Neural cell (in vitro differentiated cells): ENCODE measurements around the gene PSMA2.

ENCODE experiments used
- EP300 ChIP-seq: fragments of 450-650 bp; conservative IDR thresholded peaks from 2 replicates; pipeline ENCODE4 v1.6.1; 2014; ENCODE audit warnings: antibody characterized with exemption, mild to moderate bottlenecking, moderate library complexity; ENCODE audit not compliant: poor library complexity, severe bottlenecking
- EZH2 ChIP-seq: fragments of 200-600, 300-800 bp; shearing (Covaris generic), sonication (generic); IDR thresholded peaks from 2 replicates; pipeline ENCODE4 v1.6.1; 2014; ENCODE audit warnings: antibody characterized with exemption, low read length, borderline replicate concordance, mild to moderate bottlenecking; ENCODE audit not compliant: insufficient read depth, poor library complexity, severe bottlenecking
- MXI1 ChIP-seq: fragments of 450-650 bp; conservative IDR thresholded peaks from 2 replicates; pipeline ENCODE4 v1.6.1; 2014; ENCODE audit warnings: antibody characterized with exemption, mild to moderate bottlenecking; ENCODE audit not compliant: poor library complexity, severe bottlenecking
- POLR2AphosphoS5 ChIP-seq: IDR thresholded peaks from 2 replicates; pipeline ENCODE4 v1.6.1; 2012
- SMC3 ChIP-seq: fragments of 450-650 bp; conservative IDR thresholded peaks from 2 replicates; pipeline ENCODE4 v1.6.1; 2014; ENCODE audit warnings: antibody characterized with exemption, mild to moderate bottlenecking, moderate library complexity; ENCODE audit not compliant: poor library complexity
- TAF1 ChIP-seq: IDR thresholded peaks from 2 replicates; pipeline ENCODE4 v1.6.1; 2012; ENCODE audit warnings: low read depth
- TF ChIP-seq, protein P1 (sequence below): fragments of 450-650 bp; IDR thresholded peaks from 2 replicates; pipeline ENCODE4 v1.5.1; 2014; ENCODE audit warnings: antibody characterized with exemption, mild to moderate bottlenecking, moderate library complexity; ENCODE audit not compliant: poor library complexity, severe bottlenecking
- TF ChIP-seq, protein P2 (sequence below): IDR thresholded peaks from 2 replicates; pipeline ENCODE4 v1.6.1; 2012; ENCODE audit warnings: borderline replicate concordance

DNA sequence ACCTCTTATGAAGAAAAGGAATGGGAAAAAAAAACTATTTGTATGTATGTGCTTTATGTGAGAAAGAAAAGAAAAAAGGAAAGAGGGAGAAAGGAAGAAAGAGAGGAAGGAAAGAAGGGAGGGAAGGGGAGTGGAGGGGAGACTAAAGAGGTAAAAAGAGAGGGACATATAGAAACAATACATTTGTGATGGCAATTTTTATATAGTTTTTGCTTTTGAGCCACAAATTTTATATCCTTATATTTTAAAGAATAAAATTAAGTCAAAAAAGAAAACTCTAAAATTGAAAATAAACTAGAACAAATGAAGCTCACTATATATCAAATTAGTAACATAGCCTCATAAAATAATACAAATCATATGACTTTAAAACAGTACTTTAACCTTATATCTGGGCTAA lies 31.1 kb downstream of the PSMA2 start:
- TF ChIP-seq EZH2: no peak
- TF ChIP-seq, protein P1, sequence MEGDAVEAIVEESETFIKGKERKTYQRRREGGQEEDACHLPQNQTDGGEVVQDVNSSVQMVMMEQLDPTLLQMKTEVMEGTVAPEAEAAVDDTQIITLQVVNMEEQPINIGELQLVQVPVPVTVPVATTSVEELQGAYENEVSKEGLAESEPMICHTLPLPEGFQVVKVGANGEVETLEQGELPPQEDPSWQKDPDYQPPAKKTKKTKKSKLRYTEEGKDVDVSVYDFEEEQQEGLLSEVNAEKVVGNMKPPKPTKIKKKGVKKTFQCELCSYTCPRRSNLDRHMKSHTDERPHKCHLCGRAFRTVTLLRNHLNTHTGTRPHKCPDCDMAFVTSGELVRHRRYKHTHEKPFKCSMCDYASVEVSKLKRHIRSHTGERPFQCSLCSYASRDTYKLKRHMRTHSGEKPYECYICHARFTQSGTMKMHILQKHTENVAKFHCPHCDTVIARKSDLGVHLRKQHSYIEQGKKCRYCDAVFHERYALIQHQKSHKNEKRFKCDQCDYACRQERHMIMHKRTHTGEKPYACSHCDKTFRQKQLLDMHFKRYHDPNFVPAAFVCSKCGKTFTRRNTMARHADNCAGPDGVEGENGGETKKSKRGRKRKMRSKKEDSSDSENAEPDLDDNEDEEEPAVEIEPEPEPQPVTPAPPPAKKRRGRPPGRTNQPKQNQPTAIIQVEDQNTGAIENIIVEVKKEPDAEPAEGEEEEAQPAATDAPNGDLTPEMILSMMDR: no peak
- no peak for TF ChIP-seq POLR2AphosphoS5
- no peak for TF ChIP-seq TAF1
- TF ChIP-seq EP300: no peak
- TF ChIP-seq, protein P2, sequence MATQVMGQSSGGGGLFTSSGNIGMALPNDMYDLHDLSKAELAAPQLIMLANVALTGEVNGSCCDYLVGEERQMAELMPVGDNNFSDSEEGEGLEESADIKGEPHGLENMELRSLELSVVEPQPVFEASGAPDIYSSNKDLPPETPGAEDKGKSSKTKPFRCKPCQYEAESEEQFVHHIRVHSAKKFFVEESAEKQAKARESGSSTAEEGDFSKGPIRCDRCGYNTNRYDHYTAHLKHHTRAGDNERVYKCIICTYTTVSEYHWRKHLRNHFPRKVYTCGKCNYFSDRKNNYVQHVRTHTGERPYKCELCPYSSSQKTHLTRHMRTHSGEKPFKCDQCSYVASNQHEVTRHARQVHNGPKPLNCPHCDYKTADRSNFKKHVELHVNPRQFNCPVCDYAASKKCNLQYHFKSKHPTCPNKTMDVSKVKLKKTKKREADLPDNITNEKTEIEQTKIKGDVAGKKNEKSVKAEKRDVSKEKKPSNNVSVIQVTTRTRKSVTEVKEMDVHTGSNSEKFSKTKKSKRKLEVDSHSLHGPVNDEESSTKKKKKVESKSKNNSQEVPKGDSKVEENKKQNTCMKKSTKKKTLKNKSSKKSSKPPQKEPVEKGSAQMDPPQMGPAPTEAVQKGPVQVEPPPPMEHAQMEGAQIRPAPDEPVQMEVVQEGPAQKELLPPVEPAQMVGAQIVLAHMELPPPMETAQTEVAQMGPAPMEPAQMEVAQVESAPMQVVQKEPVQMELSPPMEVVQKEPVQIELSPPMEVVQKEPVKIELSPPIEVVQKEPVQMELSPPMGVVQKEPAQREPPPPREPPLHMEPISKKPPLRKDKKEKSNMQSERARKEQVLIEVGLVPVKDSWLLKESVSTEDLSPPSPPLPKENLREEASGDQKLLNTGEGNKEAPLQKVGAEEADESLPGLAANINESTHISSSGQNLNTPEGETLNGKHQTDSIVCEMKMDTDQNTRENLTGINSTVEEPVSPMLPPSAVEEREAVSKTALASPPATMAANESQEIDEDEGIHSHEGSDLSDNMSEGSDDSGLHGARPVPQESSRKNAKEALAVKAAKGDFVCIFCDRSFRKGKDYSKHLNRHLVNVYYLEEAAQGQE: no peak
- TF ChIP-seq SMC3: no peak
- TF ChIP-seq MXI1: no peak
